ENCODE results near the gene RFX2.
A peak's percentile ranks its signal among the peaks of the same experiment; 100 is the strongest.

Gene RFX2

GRCh38 chr19:5972355-5972731, 138.0 kb downstream of the RFX2 start:
- in situ Hi-C loops (cut with HindIII; ENCODE audit: low sequenced_read_pairs) = no loop called here
- DNase-seq (ENCODE audit: low read depth) = no peak
- H3K4me3 ChIP-seq (ENCODE audit: low read depth, low read length) = no peak overlapping the region
- no peak for TF ChIP-seq CTCF (IDR thresholded peaks at IDR 0.05; ENCODE audit: low read depth, low read length, missing control alignments)

DNA sequence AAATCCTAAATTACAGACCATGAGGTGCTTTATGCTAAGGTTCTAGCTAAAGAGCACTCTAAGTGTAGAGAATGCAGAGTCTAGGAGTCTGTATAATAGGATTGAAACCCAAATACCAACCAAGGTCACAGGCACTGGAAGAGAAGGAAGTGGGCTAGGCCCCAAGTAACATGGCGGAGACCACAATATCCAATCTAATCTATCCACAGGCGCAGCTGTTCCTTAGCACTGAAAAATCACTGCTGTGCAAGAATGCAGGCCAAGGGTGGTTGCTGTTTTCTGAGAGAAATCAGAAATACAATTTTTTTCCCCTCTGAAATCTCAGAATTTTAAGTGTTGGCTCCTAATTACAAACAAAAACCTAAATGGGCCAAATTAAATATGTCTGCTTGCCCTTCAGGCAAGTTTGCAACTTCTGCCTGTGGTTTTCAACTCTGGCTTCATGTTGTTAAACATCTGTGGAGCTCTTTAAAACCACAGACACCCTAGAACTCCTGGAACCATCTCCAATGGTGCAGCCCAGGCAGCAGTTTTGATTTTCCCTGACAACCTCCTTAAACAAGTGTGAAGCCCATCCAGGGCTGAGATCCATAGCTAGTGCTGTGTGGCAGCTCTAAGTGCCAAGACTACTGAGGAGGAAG, 138.5 kb downstream of the RFX2 start:
- in situ Hi-C loops (cut with HindIII; ENCODE audit: low sequenced_read_pairs) = no loop called here
- no peak for DNase-seq (ENCODE audit: low read depth)
- no peak overlapping the region for H3K4me3 ChIP-seq (ENCODE audit: low read depth, low read length)
- no peak for TF ChIP-seq CTCF (IDR thresholded peaks at IDR 0.05; ENCODE audit: low read depth, low read length, missing control alignments)

DNA sequence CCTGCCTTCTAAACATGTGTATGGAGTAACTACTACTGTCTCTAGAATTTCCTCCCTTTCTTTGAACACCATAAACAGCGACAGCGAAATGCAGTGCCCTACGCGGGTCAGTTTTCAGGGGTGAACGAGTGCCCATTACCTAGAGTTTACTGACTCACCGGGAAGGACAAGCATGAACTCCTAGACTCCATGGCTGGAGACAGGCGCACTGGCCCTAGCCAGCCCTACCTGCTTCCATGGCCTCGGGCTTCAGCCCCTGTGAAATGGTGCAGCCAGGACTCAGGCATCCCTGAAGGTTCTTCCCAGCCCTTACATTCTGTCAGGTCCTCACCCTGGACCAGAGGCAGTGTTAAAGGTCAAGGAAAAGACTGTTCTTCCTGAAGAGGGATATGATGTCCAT, 140.8 kb downstream of the RFX2 start:
- no peak for TF ChIP-seq CTCF (IDR thresholded peaks at IDR 0.05; ENCODE audit: low read depth, low read length, missing control alignments)
- DNase-seq (ENCODE audit: low read depth) = no peak
- no peak overlapping the region for H3K4me3 ChIP-seq (ENCODE audit: low read depth, low read length)
- in situ Hi-C loops (cut with HindIII; ENCODE audit: low sequenced_read_pairs) = loop anchor here (5.0 kb wide), 1 partner anchor 37 kb away; no protein-coding TSS in a partner anchor

GRCh38 chr19:5968431-5969373, 141.6 kb downstream of the RFX2 start:
- H3K4me3 ChIP-seq (ENCODE audit: low read depth, low read length) = no peak overlapping the region
- in situ Hi-C loops (cut with HindIII; ENCODE audit: low sequenced_read_pairs) = loop anchor here (5.0 kb wide), 1 partner anchor 36 kb away; no protein-coding TSS in a partner anchor
- DNase-seq (ENCODE audit: low read depth) = no peak
- no peak for TF ChIP-seq CTCF (IDR thresholded peaks at IDR 0.05; ENCODE audit: low read depth, low read length, missing control alignments)

DNA sequence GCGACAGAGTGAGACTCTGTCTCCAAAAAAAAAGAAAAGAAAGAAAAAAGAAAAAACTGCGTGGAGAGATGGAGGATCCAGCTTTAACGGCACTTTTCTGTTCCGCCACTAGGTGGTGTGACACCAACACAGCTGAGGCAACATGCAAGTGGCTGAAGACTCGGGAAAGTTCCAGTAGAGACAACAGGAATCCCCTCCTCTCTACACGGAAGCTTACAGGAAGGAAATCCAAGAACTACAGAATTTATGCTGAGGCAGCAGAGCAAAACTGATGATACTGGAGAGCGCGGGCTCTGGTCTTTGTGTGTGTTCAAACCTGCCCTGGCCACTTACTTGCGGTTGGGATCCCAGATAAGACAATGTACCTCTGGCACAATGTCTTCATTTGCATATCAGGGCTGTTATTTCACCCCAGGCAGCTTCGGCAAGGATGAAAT, 142.3 kb downstream of the RFX2 start:
- in situ Hi-C loops (cut with HindIII; ENCODE audit: low sequenced_read_pairs) = loop anchor here (5.0 kb wide), 1 partner anchor 36 kb away; no protein-coding TSS in a partner anchor
- H3K4me3 ChIP-seq (ENCODE audit: low read depth, low read length) = no peak overlapping the region
- DNase-seq (ENCODE audit: low read depth) = peak; percentile 74
- TF ChIP-seq CTCF (IDR thresholded peaks at IDR 0.05; ENCODE audit: low read depth, low read length, missing control alignments) = peak; percentile 95

GRCh38 chr19:5967571-5967970, 142.7 kb downstream of the RFX2 start:
- no peak overlapping the region for H3K4me3 ChIP-seq (ENCODE audit: low read depth, low read length)
- no peak for TF ChIP-seq CTCF (IDR thresholded peaks at IDR 0.05; ENCODE audit: low read depth, low read length, missing control alignments)
- in situ Hi-C loops (cut with HindIII; ENCODE audit: low sequenced_read_pairs) = loop anchor here (5.0 kb wide), 1 partner anchor 35 kb away; no protein-coding TSS in a partner anchor
- DNase-seq (ENCODE audit: low read depth) = no peak
